ENCODE data around the gene ALK.

The ALK gene

GRCh38 chr2:29450596-29451222 is 470.7 kb downstream of the ALK start:
- DNase-seq (ENCODE audit: low read depth) = peak; percentile 21
- TF ChIP-seq CTCF (IDR thresholded peaks at IDR 0.05; ENCODE audit: control insufficient read depth, extremely low read depth, insufficient read depth) = no peak
- H3K4me3 ChIP-seq (ENCODE audit: low read depth, low read length) = no peak overlapping the region

- H3K4me3 ChIP-seq (ENCODE audit: low read depth, low read length) = no peak overlapping the region
- no peak for TF ChIP-seq CTCF (IDR thresholded peaks at IDR 0.05; ENCODE audit: control insufficient read depth, extremely low read depth, insufficient read depth)
- no peak for DNase-seq (ENCODE audit: low read depth)
Observed at GRCh38 chr2:29449499-29449898, 471.9 kb downstream of the ALK start.

- TF ChIP-seq CTCF (IDR thresholded peaks at IDR 0.05; ENCODE audit: control insufficient read depth, extremely low read depth, insufficient read depth) = no peak
- H3K4me3 ChIP-seq (ENCODE audit: low read depth, low read length) = no peak overlapping the region
- DNase-seq (ENCODE audit: low read depth) = no peak
Observed at GRCh38 chr2:29448096-29448688, 473.2 kb downstream of the ALK start.

GRCh38 chr2:29447513-29447912 is 473.9 kb downstream of the ALK start:
- no peak for DNase-seq (ENCODE audit: low read depth)
- H3K4me3 ChIP-seq (ENCODE audit: low read depth, low read length) = no peak overlapping the region

GRCh38 chr2:29446847-29447246 is 474.5 kb downstream of the ALK start:
- TF ChIP-seq CTCF (IDR thresholded peaks at IDR 0.05; ENCODE audit: control insufficient read depth, extremely low read depth, insufficient read depth) = no peak
- H3K4me3 ChIP-seq (ENCODE audit: low read depth, low read length) = no peak overlapping the region
- DNase-seq (ENCODE audit: low read depth) = no peak

More at GRCh38 chr2:29447513-29447912, 473.9 kb downstream of the ALK start:
- TF ChIP-seq CTCF (IDR thresholded peaks at IDR 0.05; ENCODE audit: control insufficient read depth, extremely low read depth, insufficient read depth) = no peak

GRCh38 chr2:29444150-29444549 is 477.2 kb downstream of the ALK start:
- TF ChIP-seq CTCF (IDR thresholded peaks at IDR 0.05; ENCODE audit: control insufficient read depth, extremely low read depth, insufficient read depth) = no peak
- DNase-seq (ENCODE audit: low read depth) = no peak
- H3K4me3 ChIP-seq (ENCODE audit: low read depth, low read length) = no peak overlapping the region

- no peak for TF ChIP-seq CTCF (IDR thresholded peaks at IDR 0.05; ENCODE audit: control insufficient read depth, extremely low read depth, insufficient read depth)
- no peak for DNase-seq (ENCODE audit: low read depth)
- H3K4me3 ChIP-seq (ENCODE audit: low read depth, low read length) = no peak overlapping the region
Observed at GRCh38 chr2:29443627-29444026, 477.8 kb downstream of the ALK start.
